Activated CD8-positive, alpha-beta T cell treated with anti-CD3 and anti-CD28 coated beads, Interleukin-2, amount 10 ng/mL, durations not matched to agents 7 days and 5 days (primary cell): Measurements from ENCODE around the gene PPFIA4. TPM values are rescaled to one million over a fixed set of nuclear protein-coding genes. Genes with fewer than 3 reads are reported as not detected.

Experiments used
- ATAC-seq: fragments of 150-1000 bp; cut with Tn5 transposase; one replicate; pipeline ENCODE4 v1.10.0; 2021; ENCODE audit warnings: moderate library complexity
- CTCF ChIA-PET: fragments of 350-600 bp; sonication (Branson Sonifier 250); formaldehyde crosslinking; loops from one replicate; lab custom pipeline; 2021; ENCODE audit warnings: antibody characterized with exemption; lab: Charles Lee
- POLR2A ChIA-PET: fragments of 350-600 bp; sonication (Branson Sonifier 250); formaldehyde crosslinking; loops from one replicate; lab custom pipeline; 2021; ENCODE audit warnings: antibody characterized with exemption; lab: Charles Lee
- DNase-seq: peaks from one replicate; pipeline ENCODE4 v3.0.0-alpha.2; 2020
- H3K27ac Mint-ChIP-seq: one replicate; pipeline ENCODE4 v1.8.0; 2021; ENCODE audit warnings: mild to moderate bottlenecking, mixed read lengths
- H3K27me3 Mint-ChIP-seq: one replicate; pipeline ENCODE4 v1.8.0; 2021; ENCODE audit warnings: low read depth, mixed read lengths
- H3K36me3 Mint-ChIP-seq: one replicate; pipeline ENCODE4 v1.8.0; 2021; ENCODE audit warnings: low read depth, mixed read lengths
- H3K4me1 Mint-ChIP-seq: one replicate; pipeline ENCODE4 v1.8.0; 2021; ENCODE audit warnings: low read depth, mixed read lengths
- H3K4me3 Mint-ChIP-seq: one replicate; pipeline ENCODE4 v1.8.0; 2021; ENCODE audit warnings: mild to moderate bottlenecking, mixed read lengths
- H3K9me3 Mint-ChIP-seq: one replicate; pipeline ENCODE4 v1.8.0; 2022; ENCODE audit warnings: mixed read lengths; ENCODE audit not compliant: insufficient read depth
- total RNA-seq, 2 experiments: library from RNA; stranded (reverse); gene quantifications; one replicate each; pipeline ENCODE4 v1.2.3, GENCODE V29; 2021

PPFIA4 gene
- total RNA-seq, 2 experiments from 2014 or later = 31.9 to 32.0 TPM

GRCh38 chr1:203065191-203065590 is 38.9 kb downstream of the PPFIA4 start:
- H3K36me3 Mint-ChIP-seq = no peaks in the 10 kb centered on the region
- H3K9me3 Mint-ChIP-seq = no peaks in the 10 kb centered on the region
- no peaks in the 10 kb centered on the region for H3K27me3 Mint-ChIP-seq
- POLR2A ChIA-PET = no interaction called here
- H3K4me1 Mint-ChIP-seq = peaks cover 8% of the 10 kb centered on the region
- H3K27ac Mint-ChIP-seq = no peak overlapping the region
- no peak for DNase-seq
- CTCF ChIA-PET = interaction anchor here (2.2 kb wide), 1 partner anchor 26 kb away, joined by 13 read pairs; no protein-coding TSS in a partner anchor
- no peak for ATAC-seq
- no peak overlapping the region for H3K4me3 Mint-ChIP-seq

- Mint-ChIP-seq H3K27me3 (no peaks in the 10 kb centered on the region), H3K4me3 (no peak overlapping the region), H3K4me1 (peaks cover 8% of the 10 kb centered on the region), H3K9me3 (no peaks in the 10 kb centered on the region), H3K27ac (no peak overlapping the region), H3K36me3 (no peaks in the 10 kb centered on the region)
- POLR2A ChIA-PET = no interaction called here
- CTCF ChIA-PET = interaction anchor here (1.2 to 2.2 kb wide), 3 partner anchors 9 to 149 kb away, joined by 3 to 13 read pairs (median 4); no protein-coding TSS in a partner anchor
- DNase-seq = no peak
- no peak for ATAC-seq
These were observed 39.7 kb downstream of the PPFIA4 start for GRCh38 chr1:203065986-203066385.

- DNase-seq (no peak), ATAC-seq (no peak)
- H3K36me3 Mint-ChIP-seq = peaks cover 2% of the 10 kb centered on the region
- H3K27ac Mint-ChIP-seq = no peak overlapping the region
- no peaks in the 10 kb centered on the region for H3K9me3 Mint-ChIP-seq
- no peaks in the 10 kb centered on the region for H3K27me3 Mint-ChIP-seq
- ChIA-PET POLR2A (no interaction called here), CTCF (interaction anchor here (1.2 to 2.8 kb wide), 4 partner anchors 10 to 200 kb away, joined by 3 to 13 read pairs (median 5); no protein-coding TSS in a partner anchor)
- no peak overlapping the region for H3K4me3 Mint-ChIP-seq
- peaks cover 8% of the 10 kb centered on the region for H3K4me1 Mint-ChIP-seq
These were observed 40.7 kb downstream of the PPFIA4 start for GRCh38 chr1:203066965-203067364.

- no peak overlapping the region for H3K4me3 Mint-ChIP-seq
- ATAC-seq (no peak), DNase-seq (no peak)
- H3K9me3 Mint-ChIP-seq = no peaks in the 10 kb centered on the region
- peaks cover 2% of the 10 kb centered on the region for H3K36me3 Mint-ChIP-seq
- H3K4me1 Mint-ChIP-seq = peaks cover 3% of the 10 kb centered on the region
- ChIA-PET CTCF (interaction anchor here (0.9 to 2.8 kb wide), 5 partner anchors 12 to 198 kb away, joined by 3 to 10 read pairs (median 3); no protein-coding TSS in a partner anchor), POLR2A (no interaction called here)
- H3K27ac Mint-ChIP-seq = no peak overlapping the region
- peaks cover 3% of the 10 kb centered on the region for H3K27me3 Mint-ChIP-seq
These were observed 42.9 kb downstream of the PPFIA4 start for GRCh38 chr1:203069030-203069747.

GRCh38 chr1:203072002-203072602 is 45.8 kb downstream of the PPFIA4 start:
- H3K36me3 Mint-ChIP-seq = peaks cover 6% of the 10 kb centered on the region
- H3K4me1 Mint-ChIP-seq = peaks cover 13% of the 10 kb centered on the region
- ATAC-seq = no peak
- no peaks in the 10 kb centered on the region for H3K9me3 Mint-ChIP-seq
- H3K27ac Mint-ChIP-seq = no peak overlapping the region
- no peak overlapping the region for H3K4me3 Mint-ChIP-seq
- POLR2A ChIA-PET = no interaction called here
- DNase-seq = no peak
- peaks cover 16% of the 10 kb centered on the region for H3K27me3 Mint-ChIP-seq
- CTCF ChIA-PET = interaction anchor here (0.6 to 1.6 kb wide), 2 partner anchors 10 to 12 kb away, joined by 3 to 4 read pairs; no protein-coding TSS in a partner anchor

GRCh38 chr1:203072911-203073310 is 46.6 kb downstream of the PPFIA4 start:
- peaks cover 6% of the 10 kb centered on the region for H3K36me3 Mint-ChIP-seq
- CTCF ChIA-PET = interaction anchor here (0.6 to 1.6 kb wide), 3 partner anchors 10 to 697 kb away, joined by 4 to 5 read pairs (median 4); no protein-coding TSS in a partner anchor
- H3K9me3 Mint-ChIP-seq = no peaks in the 10 kb centered on the region

GRCh38 chr1:203073469-203073868 is 47.2 kb downstream of the PPFIA4 start:
- POLR2A ChIA-PET = interaction anchor here (0.6 kb wide), 1 partner anchor 195 kb away, joined by 3 read pairs; no protein-coding TSS in a partner anchor
- CTCF ChIA-PET = interaction anchor here (0.9 to 1.6 kb wide), 3 partner anchors 9 to 143 kb away, joined by 3 to 5 read pairs (median 4); no protein-coding TSS in a partner anchor
- Mint-ChIP-seq H3K27me3 (peaks cover 27% of the 10 kb centered on the region), H3K27ac (no peak overlapping the region), H3K4me3 (no peak overlapping the region), H3K4me1 (peaks cover 13% of the 10 kb centered on the region), H3K9me3 (no peaks in the 10 kb centered on the region), H3K36me3 (peaks cover 6% of the 10 kb centered on the region)
- DNase-seq (no peak), ATAC-seq (no peak)

More at GRCh38 chr1:203072911-203073310, 46.6 kb downstream of the PPFIA4 start:
- ATAC-seq = no peak
- Mint-ChIP-seq H3K4me3 (no peak overlapping the region), H3K27ac (no peak overlapping the region), H3K27me3 (peaks cover 23% of the 10 kb centered on the region), H3K4me1 (peaks cover 13% of the 10 kb centered on the region)
- POLR2A ChIA-PET = interaction anchor here (0.6 kb wide), 1 partner anchor 195 kb away, joined by 3 read pairs; no protein-coding TSS in a partner anchor
- DNase-seq = no peak

GRCh38 chr1:203074610-203075009 is 48.3 kb downstream of the PPFIA4 start:
- ChIA-PET CTCF (no interaction called here), POLR2A (no interaction called here)
- H3K36me3 Mint-ChIP-seq = peaks cover 6% of the 10 kb centered on the region
- H3K4me1 Mint-ChIP-seq = peaks cover 10% of the 10 kb centered on the region
- H3K27ac Mint-ChIP-seq = no peak overlapping the region
- no peak overlapping the region for H3K4me3 Mint-ChIP-seq
- no peaks in the 10 kb centered on the region for H3K9me3 Mint-ChIP-seq
- DNase-seq (no peak), ATAC-seq (no peak)
- peaks cover 31% of the 10 kb centered on the region for H3K27me3 Mint-ChIP-seq

- Mint-ChIP-seq H3K27ac (no peak overlapping the region), H3K9me3 (no peaks in the 10 kb centered on the region), H3K4me3 (peak overlapping the region; percentile 22), H3K4me1 (peaks cover 10% of the 10 kb centered on the region), H3K36me3 (peaks cover 6% of the 10 kb centered on the region), H3K27me3 (peaks cover 33% of the 10 kb centered on the region)
- CTCF ChIA-PET = interaction anchor here (1.8 kb wide), 1 partner anchor 97 kb away, joined by 6 read pairs; no protein-coding TSS in a partner anchor
- DNase-seq = no peak
- ATAC-seq = peak; percentile 88
- POLR2A ChIA-PET = no interaction called here
These were observed 49.1 kb downstream of the PPFIA4 start for GRCh38 chr1:203075236-203076030.

GRCh38 chr1:203076031-203076511 is 49.8 kb downstream of the PPFIA4 start:
- peaks cover 33% of the 10 kb centered on the region for H3K27me3 Mint-ChIP-seq
- ChIA-PET CTCF (interaction anchor here (1.8 kb wide), 1 partner anchor 96 kb away, joined by 6 read pairs; no protein-coding TSS in a partner anchor), POLR2A (interaction anchor here (0.7 kb wide), 1 partner anchor 933 kb away, joined by 3 read pairs; no protein-coding TSS in a partner anchor)
- H3K4me1 Mint-ChIP-seq = peaks cover 10% of the 10 kb centered on the region
- H3K36me3 Mint-ChIP-seq = peaks cover 6% of the 10 kb centered on the region
- no peak for DNase-seq
- peak; percentile 41 for ATAC-seq
- peak overlapping the region; percentile 29 for H3K27ac Mint-ChIP-seq
- peak overlapping the region; percentile 55 for H3K4me3 Mint-ChIP-seq
- H3K9me3 Mint-ChIP-seq = no peaks in the 10 kb centered on the region

GRCh38 chr1:203077367-203077766 is 51.1 kb downstream of the PPFIA4 start:
- no peaks in the 10 kb centered on the region for H3K9me3 Mint-ChIP-seq
- peaks cover 10% of the 10 kb centered on the region for H3K4me1 Mint-ChIP-seq
- no peak for ATAC-seq
- peaks cover 33% of the 10 kb centered on the region for H3K27me3 Mint-ChIP-seq
- CTCF ChIA-PET = interaction anchor here (0.9 to 1.8 kb wide), 5 partner anchors 22 to 95 kb away, joined by 3 to 6 read pairs (median 3); no protein-coding TSS in a partner anchor
- POLR2A ChIA-PET = interaction anchor here (0.6 to 1.0 kb wide), 2 partner anchors 10 to 20 kb away, joined by 3 read pairs; no protein-coding TSS in a partner anchor
- no peak overlapping the region for H3K27ac Mint-ChIP-seq
- H3K4me3 Mint-ChIP-seq = no peak overlapping the region
- peaks cover 4% of the 10 kb centered on the region for H3K36me3 Mint-ChIP-seq
- no peak for DNase-seq
